NCI-H2171 (cell line): ENCODE measurements around the gene ALKBH7.
"Not testable (repeated sequence)": the region's sequence is repeated elsewhere in the genome, so short reads cannot be mapped to it uniquely, and the experiment has no call there.

Experiments used
- DNase-seq: peaks from one replicate; lab custom pipeline; 2025; lab: John Stamatoyannopoulos, UW

Gene ALKBH7

GRCh38 chr19:6372594-6373095 lies at the start of gene ALKBH7:
Gene ALKBH7, plus strand, starts transcription at chr19:6372794. Its CDS starts 27 bp downstream, at chr19:6372821.
- DNase-seq, result peak; percentile 99

GRCh38 chr19:6324757-6325156 lies 47.8 kb upstream of the ALKBH7 start:
- DNase-seq, result no peak

- DNase-seq, result no peak
Measured at GRCh38 chr19:6325614-6326013, 47.0 kb upstream of the ALKBH7 start.

- DNase-seq, result no peak
Measured at GRCh38 chr19:6326815-6327214, 45.8 kb upstream of the ALKBH7 start.

GRCh38 chr19:6333439-6333838 lies 39.2 kb upstream of the ALKBH7 start, which contains the start of gene ACER1:
Gene ACER1, minus strand, starts transcription at chr19:6333612. Its CDS starts 61 bp downstream, at chr19:6333551.
- DNase-seq, result no peak

- DNase-seq, result no peak
Measured at GRCh38 chr19:6334490-6335285, 37.9 kb upstream of the ALKBH7 start.

GRCh38 chr19:6340493-6341201 lies 31.9 kb upstream of the ALKBH7 start:
- DNase-seq, result no peak

- DNase-seq, result no peak
Measured at GRCh38 chr19:6343462-6343861, 29.1 kb upstream of the ALKBH7 start.

- not testable (repeated sequence) for DNase-seq
Measured at GRCh38 chr19:6349271-6349670, 23.3 kb upstream of the ALKBH7 start.

- DNase-seq, result no peak
Measured at GRCh38 chr19:6350688-6351087, 21.9 kb upstream of the ALKBH7 start.

GRCh38 chr19:6352381-6353165 lies 20.0 kb upstream of the ALKBH7 start:
- DNase-seq, result no peak

GRCh38 chr19:6354098-6354674 lies 18.4 kb upstream of the ALKBH7 start:
- no peak for DNase-seq

- not testable (repeated sequence) for DNase-seq
Measured at GRCh38 chr19:6355321-6356040, 17.1 kb upstream of the ALKBH7 start.

- DNase-seq, result no peak
Measured at GRCh38 chr19:6357174-6357573, 15.4 kb upstream of the ALKBH7 start.

GRCh38 chr19:6358003-6358402 lies 14.6 kb upstream of the ALKBH7 start:
- DNase-seq, result no peak

GRCh38 chr19:6359568-6360341 lies 12.8 kb upstream of the ALKBH7 start:
- no peak for DNase-seq

- not testable (repeated sequence) for DNase-seq
Measured at GRCh38 chr19:6360445-6360844, 12.1 kb upstream of the ALKBH7 start.

GRCh38 chr19:6360857-6361216 lies 11.8 kb upstream of the ALKBH7 start:
- not testable (repeated sequence) for DNase-seq

- DNase-seq, result no peak
Measured at GRCh38 chr19:6362027-6362350, 10.6 kb upstream of the ALKBH7 start.

- no peak for DNase-seq
Measured at GRCh38 chr19:6362351-6362801, 10.2 kb upstream of the ALKBH7 start.

- DNase-seq, result no peak
Measured at GRCh38 chr19:6364353-6364752, 8.2 kb upstream of the ALKBH7 start.
